Endodermal cell (in vitro differentiated cells): ENCODE data around the gene SEC61A2. TPM values are rescaled to one million over a fixed set of nuclear protein-coding genes. Genes with fewer than 3 reads are reported as not detected.

Experiments used
- DNase-seq: peaks from one replicate; pipeline ENCODE4 v3.0.0-alpha.2; 2017
- H3K27ac ChIP-seq: 2 replicates; pipeline ENCODE4 v1.5.1; 2013; ENCODE audit warnings: mild to moderate bottlenecking, low read depth, low read length, moderate library complexity
- H3K27me3 ChIP-seq: 2 replicates; pipeline ENCODE4 v1.6.1; 2013; ENCODE audit warnings: mild to moderate bottlenecking, low read length, moderate library complexity; ENCODE audit not compliant: insufficient read depth, control insufficient read depth, poor library complexity, severe bottlenecking
- H3K36me3 ChIP-seq: 2 replicates; pipeline ENCODE4 v1.7.0; 2013; ENCODE audit warnings: mild to moderate bottlenecking, low read length, moderate library complexity; ENCODE audit not compliant: control insufficient read depth, insufficient read depth
- H3K4me1 ChIP-seq: one replicate; pipeline ENCODE4 v1.7.0; 2013; ENCODE audit warnings: low read length; ENCODE audit not compliant: control insufficient read depth, insufficient read depth
- H3K4me3 ChIP-seq: 2 replicates; pipeline ENCODE4 v1.5.1; 2013; ENCODE audit warnings: mild to moderate bottlenecking, low read length, moderate library complexity
- H3K9ac ChIP-seq: 2 replicates; pipeline ENCODE4 v1.6.1; 2013; ENCODE audit warnings: mild to moderate bottlenecking, low read length, moderate library complexity; ENCODE audit not compliant: poor library complexity, severe bottlenecking; ENCODE audit errors: extremely low read depth
- H3K9me3 ChIP-seq: 2 replicates; pipeline ENCODE4 v1.6.1; 2013; ENCODE audit warnings: mild to moderate bottlenecking, low read length, moderate library complexity; ENCODE audit not compliant: control insufficient read depth
- H3K27ac Mint-ChIP-seq: 2 replicates; pipeline ENCODE4 v1.8.0; 2020; ENCODE audit warnings: mixed read lengths
- H3K27me3 Mint-ChIP-seq: 2 replicates; pipeline ENCODE4 v1.8.0; 2021; ENCODE audit warnings: mild to moderate bottlenecking, mixed read lengths; ENCODE audit not compliant: insufficient read depth
- H3K36me3 Mint-ChIP-seq: 2 replicates; pipeline ENCODE4 v1.8.0; 2020; ENCODE audit warnings: low read depth, mixed read lengths
- H3K4me1 Mint-ChIP-seq: 2 replicates; pipeline ENCODE4 v1.8.0; 2020; ENCODE audit warnings: mixed read lengths
- H3K4me3 Mint-ChIP-seq: 2 replicates; pipeline ENCODE4 v1.8.0; 2020; ENCODE audit warnings: mild to moderate bottlenecking, moderate library complexity, mixed read lengths
- H3K9me3 Mint-ChIP-seq: 2 replicates; pipeline ENCODE4 v1.8.0; 2020; ENCODE audit warnings: mild to moderate bottlenecking, mixed read lengths
- WGBS, 2 experiments: methylation state at CpG; one replicate each; pipeline versions ENCODE4 v1.1.5 to v1.1.7; 2013; ENCODE audit warnings: missing lambda C conversion rate in 2 of 2, mixed read lengths in 1 of 2; ENCODE audit not compliant: insufficient coverage in 1 of 2, insufficient read length in 1 of 2; 5-methylcytosine and 5-hydroxymethylcytosine counted together
- total RNA-seq, 2 donors: library from RNA; stranded (reverse); fragmentation: NEBNext Ultra II Directional in 1 of 2; extraction: Animal tissue kit (Norgen Biotek cat#: 25700) in 1 of 2; gene quantifications; 2 replicates in 1 of 2; 3 replicates in 1 of 2; pipeline ENCODE4 v1.2.1, GENCODE V29; 2021
- TF ChIP-seq, protein P1 (sequence below): fragments of 200-600 bp; sonication (generic); conservative IDR thresholded peaks from 2 replicates; pipeline ENCODE4 v1.5.0; 2021; ENCODE audit warnings: antibody characterized with exemption, mild to moderate bottlenecking

Gene SEC61A2
- total RNA-seq, 2 donors from 2014 or later, result 24.4 to 40.5 TPM

DNA sequence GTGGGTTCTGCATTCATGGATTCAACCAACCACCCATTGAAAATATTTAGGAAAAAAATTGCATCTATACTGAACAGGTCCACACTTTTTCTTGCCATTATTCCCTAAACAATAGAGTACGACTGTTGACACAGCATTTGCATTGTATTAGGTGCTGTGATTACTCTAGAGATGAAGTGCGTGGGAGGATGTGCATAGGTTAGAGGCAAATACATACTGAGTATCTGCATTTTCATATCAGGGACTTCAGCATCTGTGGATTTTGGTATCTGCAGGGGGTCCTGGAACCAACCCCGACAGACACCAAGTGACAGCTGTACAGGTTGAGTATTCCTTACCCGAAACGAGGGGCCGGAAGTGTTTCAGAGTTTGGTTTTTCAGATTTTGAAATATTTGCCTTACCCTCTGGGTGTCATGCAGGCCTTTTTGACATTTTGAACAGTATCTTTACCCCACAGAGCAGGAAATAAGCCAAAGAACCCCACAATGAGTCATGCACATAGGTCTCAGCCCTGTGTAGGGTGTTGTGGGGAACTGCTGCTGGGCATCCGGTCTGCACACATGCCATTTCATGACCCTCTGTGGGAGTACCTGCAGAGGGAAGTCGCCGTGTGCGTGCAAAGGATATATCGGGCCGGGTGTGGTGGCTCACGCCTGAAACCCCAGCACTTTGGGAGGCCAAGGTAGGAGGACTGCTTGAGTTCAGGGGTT, 51.7 kb downstream of the SEC61A2 start:
- peaks cover 15% of the 10 kb centered on the region for H3K4me1 Mint-ChIP-seq
- TF ChIP-seq, protein P1, sequence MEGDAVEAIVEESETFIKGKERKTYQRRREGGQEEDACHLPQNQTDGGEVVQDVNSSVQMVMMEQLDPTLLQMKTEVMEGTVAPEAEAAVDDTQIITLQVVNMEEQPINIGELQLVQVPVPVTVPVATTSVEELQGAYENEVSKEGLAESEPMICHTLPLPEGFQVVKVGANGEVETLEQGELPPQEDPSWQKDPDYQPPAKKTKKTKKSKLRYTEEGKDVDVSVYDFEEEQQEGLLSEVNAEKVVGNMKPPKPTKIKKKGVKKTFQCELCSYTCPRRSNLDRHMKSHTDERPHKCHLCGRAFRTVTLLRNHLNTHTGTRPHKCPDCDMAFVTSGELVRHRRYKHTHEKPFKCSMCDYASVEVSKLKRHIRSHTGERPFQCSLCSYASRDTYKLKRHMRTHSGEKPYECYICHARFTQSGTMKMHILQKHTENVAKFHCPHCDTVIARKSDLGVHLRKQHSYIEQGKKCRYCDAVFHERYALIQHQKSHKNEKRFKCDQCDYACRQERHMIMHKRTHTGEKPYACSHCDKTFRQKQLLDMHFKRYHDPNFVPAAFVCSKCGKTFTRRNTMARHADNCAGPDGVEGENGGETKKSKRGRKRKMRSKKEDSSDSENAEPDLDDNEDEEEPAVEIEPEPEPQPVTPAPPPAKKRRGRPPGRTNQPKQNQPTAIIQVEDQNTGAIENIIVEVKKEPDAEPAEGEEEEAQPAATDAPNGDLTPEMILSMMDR, result no peak
- no peak overlapping the region for H3K4me3 Mint-ChIP-seq
- no peaks in the 10 kb centered on the region for H3K4me1 ChIP-seq
- peak overlapping the region; percentile 80 for H3K27ac Mint-ChIP-seq
- peaks cover 78% of the 10 kb centered on the region for H3K36me3 ChIP-seq
- no peak for DNase-seq
- H3K9ac ChIP-seq, result no peak overlapping the region
- H3K9me3 ChIP-seq, result no peaks in the 10 kb centered on the region
- H3K27me3 ChIP-seq, result no peaks in the 10 kb centered on the region
- H3K36me3 Mint-ChIP-seq, result peaks cover 48% of the 10 kb centered on the region
- H3K27me3 Mint-ChIP-seq, result no peaks in the 10 kb centered on the region
- 89 to 95% methylated on average over 8 to 13 of the region's 13 CpGs for WGBS, 2 experiments
- H3K27ac ChIP-seq, result no peak overlapping the region
- H3K4me3 ChIP-seq, result no peak overlapping the region
- H3K9me3 Mint-ChIP-seq, result no peaks in the 10 kb centered on the region

DNA sequence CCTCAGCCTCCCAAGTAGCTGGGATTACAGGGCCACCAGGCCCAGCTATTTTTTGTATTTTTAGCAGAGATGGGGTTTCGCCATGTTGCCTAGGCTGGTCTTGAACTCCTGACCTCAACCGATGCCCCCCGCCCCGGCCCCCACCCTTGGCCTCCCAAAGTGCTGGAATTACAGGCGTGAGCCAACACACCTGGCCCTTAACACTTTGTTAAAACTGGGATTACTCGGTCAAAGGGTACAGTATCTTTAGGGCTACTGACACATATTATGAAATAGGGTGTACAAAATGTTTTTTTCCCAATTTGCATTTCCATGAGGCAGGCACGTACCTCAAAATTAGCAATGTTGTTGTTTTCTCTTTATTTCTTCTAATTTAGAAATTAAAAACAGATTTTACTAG, 54.7 kb downstream of the SEC61A2 start:
- Histone ChIP-seq H3K9me3 (no peaks in the 10 kb centered on the region), H3K27ac (no peak overlapping the region), H3K9ac (no peak overlapping the region), H3K4me1 (no peaks in the 10 kb centered on the region), H3K36me3 (peaks cover 72% of the 10 kb centered on the region), H3K4me3 (no peak overlapping the region), H3K27me3 (no peaks in the 10 kb centered on the region)
- H3K27ac Mint-ChIP-seq, result no peak overlapping the region
- WGBS, 2 experiments, result 96 to 100% methylated on average over 1 to 7 of the region's 7 CpGs
- peaks cover 15% of the 10 kb centered on the region for H3K4me1 Mint-ChIP-seq
- no peak overlapping the region for H3K4me3 Mint-ChIP-seq
- peaks cover 49% of the 10 kb centered on the region for H3K36me3 Mint-ChIP-seq
- H3K9me3 Mint-ChIP-seq, result no peaks in the 10 kb centered on the region
- DNase-seq, result no peak
- TF ChIP-seq, protein P1, result no peak
- H3K27me3 Mint-ChIP-seq, result no peaks in the 10 kb centered on the region

DNA sequence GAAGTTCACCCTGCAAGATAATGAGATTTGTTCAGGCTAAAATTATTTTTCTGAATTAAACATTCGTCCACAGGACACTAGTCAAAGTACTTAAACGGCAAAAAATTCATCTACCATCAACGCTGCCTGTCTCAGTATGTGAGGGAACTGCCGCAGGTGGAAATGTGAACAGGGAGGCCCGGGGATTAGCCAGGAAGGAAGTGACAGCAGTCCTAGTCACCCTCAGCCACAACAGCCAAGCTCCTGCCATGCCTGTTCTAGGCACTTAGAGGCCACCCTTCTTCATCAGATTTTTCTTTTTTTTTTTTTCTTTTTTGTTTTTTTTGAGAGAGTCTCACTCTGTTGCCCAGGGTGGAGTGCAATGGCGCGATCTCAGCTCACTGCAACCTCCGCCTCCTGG, 56.8 kb downstream of the SEC61A2 start:
- H3K9me3 Mint-ChIP-seq, result no peaks in the 10 kb centered on the region
- Histone ChIP-seq H3K27ac (no peak overlapping the region), H3K36me3 (peaks cover 62% of the 10 kb centered on the region), H3K9ac (no peak overlapping the region), H3K4me1 (no peaks in the 10 kb centered on the region), H3K9me3 (no peaks in the 10 kb centered on the region), H3K27me3 (no peaks in the 10 kb centered on the region), H3K4me3 (no peak overlapping the region)
- H3K27me3 Mint-ChIP-seq, result no peaks in the 10 kb centered on the region
- peaks cover 2% of the 10 kb centered on the region for H3K4me1 Mint-ChIP-seq
- no peak overlapping the region for H3K4me3 Mint-ChIP-seq
- no peak for DNase-seq
- WGBS, 2 experiments, result 74 to 95% methylated on average over 3 to 8 of the region's 8 CpGs
- H3K36me3 Mint-ChIP-seq, result peaks cover 55% of the 10 kb centered on the region
- H3K27ac Mint-ChIP-seq, result no peak overlapping the region
- TF ChIP-seq, protein P1, result no peak
